HG02610 (cell line): ENCODE measurements around the gene CD55.

Experiments
- ATAC-seq: cut with Tn5 transposase; IDR thresholded peaks from one replicate; pipeline ENCODE4 v1.9.1; 2021; ENCODE audit warnings: mild to moderate bottlenecking, moderate library complexity; ENCODE audit not compliant: unreplicated experiment

CD55 gene, protein sequence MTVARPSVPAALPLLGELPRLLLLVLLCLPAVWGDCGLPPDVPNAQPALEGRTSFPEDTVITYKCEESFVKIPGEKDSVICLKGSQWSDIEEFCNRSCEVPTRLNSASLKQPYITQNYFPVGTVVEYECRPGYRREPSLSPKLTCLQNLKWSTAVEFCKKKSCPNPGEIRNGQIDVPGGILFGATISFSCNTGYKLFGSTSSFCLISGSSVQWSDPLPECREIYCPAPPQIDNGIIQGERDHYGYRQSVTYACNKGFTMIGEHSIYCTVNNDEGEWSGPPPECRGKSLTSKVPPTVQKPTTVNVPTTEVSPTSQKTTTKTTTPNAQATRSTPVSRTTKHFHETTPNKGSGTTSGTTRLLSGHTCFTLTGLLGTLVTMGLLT

DNA sequence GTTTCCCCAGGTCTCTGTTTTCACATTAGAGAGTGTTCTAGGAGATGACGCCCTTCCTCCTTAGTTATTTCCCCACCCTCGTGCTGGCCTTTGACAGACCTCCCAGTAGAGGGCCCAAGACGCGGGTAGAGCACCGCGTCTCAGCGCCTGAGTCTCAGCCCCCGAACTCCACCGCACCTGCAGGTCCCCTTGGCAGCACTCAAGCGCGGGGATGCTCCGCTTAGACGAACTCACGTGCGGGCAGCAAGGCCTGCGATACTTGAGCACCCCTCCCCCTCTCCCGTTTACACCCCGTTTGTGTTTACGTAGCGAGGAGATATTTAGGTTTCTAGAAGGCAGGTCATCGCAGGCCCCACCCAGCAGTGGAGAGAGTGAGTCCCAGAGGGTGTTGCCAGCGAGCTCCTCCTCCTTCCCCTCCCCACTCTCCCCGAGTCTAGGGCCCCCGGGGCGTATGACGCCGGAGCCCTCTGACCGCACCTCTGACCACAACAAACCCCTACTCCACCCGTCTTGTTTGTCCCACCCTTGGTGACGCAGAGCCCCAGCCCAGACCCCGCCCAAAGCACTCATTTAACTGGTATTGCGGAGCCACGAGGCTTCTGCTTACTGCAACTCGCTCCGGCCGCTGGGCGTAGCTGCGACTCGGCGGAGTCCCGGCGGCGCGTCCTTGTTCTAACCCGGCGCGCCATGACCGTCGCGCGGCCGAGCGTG lies at the start of gene CD55:
Gene CD55 (plus strand): TSS at position 600 of the 711 bp plus-strand sequence. CDS start 88 bp downstream, at position 688.
- ATAC-seq = peak; percentile 95

DNA sequence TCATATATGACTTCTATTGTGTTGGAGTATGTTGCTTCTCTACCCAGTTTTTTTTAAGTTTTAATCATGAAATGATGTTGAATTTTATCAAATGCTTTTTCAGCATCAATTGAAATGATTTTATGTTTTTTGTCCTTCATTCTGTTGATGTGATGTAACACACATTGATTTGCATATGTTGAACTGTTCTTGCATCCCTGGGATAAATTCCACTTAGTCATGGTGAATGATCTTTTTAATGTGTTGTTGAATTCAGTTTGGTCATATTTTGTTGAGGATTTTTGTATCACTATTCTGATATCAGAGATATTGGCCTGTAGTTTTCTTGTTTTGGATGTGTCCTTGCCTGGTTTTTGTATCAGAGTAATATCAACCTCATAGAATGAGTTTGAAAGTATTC lies 46.6 kb upstream of the CD55 start:
- no peak for ATAC-seq

DNA sequence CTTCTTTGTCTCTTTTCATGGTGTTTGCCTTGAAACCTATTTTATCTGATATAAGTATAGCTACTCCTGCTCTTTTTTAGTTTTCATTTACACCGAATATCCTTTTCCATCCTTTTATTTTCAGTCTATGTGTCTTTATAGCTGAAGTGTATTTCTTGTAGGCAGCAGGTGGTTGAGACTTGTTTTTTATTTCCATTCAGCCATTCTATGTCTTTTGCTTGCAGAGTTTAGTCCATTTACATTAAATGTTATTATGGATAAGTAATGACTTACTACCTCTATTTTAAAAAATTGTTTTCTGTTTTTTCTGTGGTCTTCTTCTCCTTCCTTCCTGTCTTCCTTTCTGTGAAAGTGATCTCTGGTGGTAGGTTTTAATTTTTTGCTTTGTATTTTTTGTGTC lies 45.0 kb upstream of the CD55 start:
- no peak for ATAC-seq

DNA sequence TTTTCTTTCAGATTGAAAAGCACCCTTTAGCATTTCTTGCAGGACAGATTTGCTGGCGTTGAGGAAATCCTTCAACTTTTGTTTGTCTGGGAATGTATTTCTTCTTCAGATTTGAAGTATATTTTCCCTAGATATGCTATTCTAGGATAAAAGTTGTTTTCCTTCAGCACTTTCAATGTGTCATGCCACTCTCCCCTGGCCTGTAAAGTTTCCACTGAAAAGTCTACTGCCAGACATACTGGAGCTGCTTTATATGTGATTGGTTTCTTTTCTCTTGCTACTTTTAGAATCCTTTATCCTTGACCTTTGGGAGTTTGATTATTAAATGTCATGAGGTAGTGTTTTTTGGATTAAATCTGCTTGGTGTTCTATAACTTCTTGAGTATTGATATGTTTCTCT lies 44.2 kb upstream of the CD55 start:
- no peak for ATAC-seq

DNA sequence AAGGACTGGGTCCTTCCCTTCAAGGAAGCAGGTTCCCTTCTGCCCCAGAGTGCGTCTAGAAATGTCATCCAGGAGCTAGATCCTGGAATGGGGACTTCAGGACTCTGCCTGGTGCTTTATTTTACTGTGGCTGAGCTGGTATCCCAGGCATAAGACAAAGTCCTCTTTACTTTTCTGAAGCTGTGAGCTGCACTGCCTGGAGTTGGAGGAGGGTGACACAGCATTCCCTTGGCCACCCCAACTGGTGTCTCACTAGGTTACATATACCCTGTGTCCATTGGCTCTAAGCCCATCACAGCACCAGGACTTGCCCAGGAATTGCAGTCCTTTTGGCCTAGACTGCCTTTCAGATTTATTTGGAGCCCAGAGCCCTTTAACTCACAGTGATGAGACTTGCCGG lies 41.8 kb upstream of the CD55 start:
- no peak for ATAC-seq

DNA sequence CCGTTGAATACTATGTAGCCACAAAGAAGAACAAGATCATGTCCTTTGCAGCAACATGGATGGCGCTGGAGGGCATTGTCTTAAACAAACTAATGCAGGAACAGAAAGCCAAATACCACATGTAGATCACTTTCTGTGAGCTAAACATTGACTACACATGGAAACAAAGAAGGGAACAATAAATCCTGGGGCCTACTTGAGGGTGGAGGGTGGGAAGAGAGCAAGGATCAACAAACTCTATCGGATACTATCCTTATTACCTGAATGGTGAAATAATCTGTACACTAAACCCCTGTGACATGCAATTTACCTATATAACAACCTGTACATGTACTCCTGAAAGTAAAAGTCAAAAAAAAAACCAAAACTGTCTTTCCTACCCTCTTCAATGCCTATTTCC lies 40.8 kb upstream of the CD55 start:
- no peak for ATAC-seq

DNA sequence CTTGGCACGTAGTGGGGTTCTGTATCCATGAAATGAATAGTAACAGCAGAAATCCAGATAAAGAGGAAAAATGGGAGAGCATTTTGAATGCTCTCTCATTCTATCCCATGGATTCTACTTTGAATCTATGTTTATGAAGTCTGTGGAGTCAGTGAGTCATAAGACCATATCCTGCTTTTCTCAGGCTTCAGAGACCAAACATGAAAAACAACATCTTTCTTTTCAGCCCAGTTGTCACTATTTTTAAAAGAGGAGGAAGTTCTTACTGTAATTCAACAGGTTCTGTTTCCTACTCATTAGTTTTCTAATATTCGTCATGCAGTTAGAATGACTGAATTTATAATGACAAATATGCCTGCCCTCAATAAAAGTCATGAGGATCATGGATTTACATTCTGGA lies 39.4 kb upstream of the CD55 start:
- ATAC-seq = no peak

DNA sequence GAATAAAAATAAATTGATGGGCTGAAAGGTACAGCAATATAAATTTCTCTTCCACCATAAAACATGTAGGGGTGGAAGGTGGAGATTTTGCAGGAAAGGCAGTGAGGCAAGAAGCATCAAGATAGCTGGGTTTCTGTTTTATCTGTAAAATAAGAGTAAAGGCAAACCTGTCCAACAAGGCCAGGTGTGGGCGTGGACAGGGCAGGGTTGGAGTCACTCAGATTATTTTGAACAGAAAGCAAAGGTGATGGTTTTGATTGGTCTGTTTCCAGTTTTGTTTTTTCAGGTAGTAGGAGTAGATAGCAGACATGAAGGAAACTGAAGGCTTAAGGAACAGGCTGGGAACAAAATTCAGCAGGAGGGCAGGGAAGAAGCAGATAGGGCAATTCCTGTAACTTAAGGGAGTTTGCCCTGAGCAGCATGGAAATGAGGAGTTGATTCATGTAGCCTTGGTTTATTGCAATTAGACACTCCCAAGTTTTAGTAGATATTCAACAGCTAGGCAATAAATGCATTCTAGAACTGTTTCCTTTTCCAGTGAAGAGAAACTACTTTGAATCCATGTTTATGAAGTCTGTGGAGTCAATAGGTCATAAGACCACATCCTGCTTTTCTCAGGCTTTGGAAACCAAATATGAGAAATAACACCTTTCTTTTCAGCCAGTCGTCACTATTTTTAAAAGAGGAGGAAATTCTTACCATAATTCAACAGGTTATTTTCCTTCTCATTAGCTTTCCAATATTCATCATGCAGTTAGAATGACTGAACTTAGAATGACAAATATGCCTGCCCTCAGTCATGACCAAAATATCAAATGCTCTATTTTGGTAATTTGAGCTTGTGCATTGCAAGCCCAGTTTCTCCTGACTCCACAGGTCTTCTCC lies 38.7 kb upstream of the CD55 start:
- no peak for ATAC-seq

DNA sequence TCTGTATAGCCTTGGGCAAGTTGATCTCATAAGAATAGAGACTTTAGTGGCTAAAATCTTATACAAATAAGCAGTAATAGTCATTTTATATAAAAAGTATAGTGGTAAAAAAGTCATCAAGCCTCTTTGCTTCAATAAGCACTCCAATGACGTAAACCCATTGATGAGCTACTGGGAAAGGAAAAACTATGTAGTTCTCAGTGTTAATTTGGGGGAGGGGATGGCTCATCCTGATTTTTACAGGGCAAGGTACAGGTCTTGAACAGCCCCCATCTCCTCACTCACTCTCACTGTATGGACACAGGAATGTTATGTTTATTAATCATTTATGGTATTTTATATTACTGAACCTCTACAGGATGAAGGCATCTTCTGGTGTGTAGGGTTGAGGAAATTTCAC lies 38.1 kb upstream of the CD55 start:
- no peak for ATAC-seq

DNA sequence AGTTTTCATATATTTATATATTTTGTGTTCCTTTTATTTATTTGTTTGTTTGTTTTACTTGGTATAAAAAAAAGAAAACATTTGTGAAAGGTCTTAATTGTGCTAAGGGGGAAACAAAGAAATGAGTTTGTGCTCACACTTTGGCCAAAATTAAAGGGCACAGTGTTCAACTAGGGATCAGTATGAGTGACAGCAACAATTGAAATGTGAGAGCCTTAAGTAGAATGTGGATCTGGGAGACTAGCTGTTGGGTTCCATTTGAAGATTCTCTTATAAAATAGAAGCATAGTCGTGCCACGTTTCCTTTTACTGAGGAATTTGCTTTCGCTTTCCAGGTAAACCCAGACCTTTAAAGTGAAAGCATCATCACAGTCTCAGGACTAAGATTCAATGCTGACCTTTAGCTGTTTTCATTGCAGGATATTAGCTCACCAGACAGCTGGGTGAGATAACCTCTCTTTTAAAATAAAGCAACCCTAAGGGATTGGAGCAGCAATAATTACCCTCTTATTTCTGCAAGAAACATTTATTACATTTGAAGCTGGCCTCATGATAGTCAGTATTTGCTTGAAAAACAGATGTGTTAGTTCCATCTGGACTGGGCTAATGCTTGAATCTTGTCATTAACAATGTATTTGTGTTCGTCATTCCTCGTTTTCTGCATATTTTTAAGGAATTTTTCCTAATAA lies 37.1 kb upstream of the CD55 start:
- no peak for ATAC-seq

DNA sequence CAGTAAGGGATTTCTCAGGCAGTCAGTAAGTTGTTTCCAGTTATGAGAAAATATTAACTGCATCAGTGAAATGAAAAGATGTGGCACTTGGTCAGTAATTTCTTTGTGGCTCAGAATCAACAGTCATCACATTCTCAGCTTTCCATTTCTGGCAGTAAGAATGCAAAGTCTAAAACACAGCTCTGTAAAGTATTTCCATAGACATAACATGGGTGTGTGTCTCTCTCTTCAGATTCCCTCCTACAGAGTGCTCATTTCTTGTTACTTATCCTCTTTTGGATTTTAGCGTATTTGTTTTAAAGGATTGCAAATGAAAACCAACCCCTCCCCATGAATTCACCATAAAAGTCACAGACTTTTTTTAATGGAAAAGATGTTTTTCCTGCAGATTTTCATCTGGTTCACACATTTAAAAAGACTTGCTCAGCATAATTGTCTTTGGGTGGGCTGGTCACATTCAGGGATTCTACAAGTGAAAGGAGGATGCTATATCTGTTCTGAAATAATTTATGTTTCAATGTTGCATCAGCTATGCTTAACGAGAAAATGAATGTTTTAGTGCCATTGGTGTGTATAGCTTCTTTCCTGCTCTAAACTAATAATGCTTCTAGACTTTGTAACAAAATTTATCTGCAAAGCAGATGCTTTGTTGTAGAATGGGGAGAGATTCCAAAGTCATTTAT lies 34.6 kb upstream of the CD55 start:
- ATAC-seq = no peak

DNA sequence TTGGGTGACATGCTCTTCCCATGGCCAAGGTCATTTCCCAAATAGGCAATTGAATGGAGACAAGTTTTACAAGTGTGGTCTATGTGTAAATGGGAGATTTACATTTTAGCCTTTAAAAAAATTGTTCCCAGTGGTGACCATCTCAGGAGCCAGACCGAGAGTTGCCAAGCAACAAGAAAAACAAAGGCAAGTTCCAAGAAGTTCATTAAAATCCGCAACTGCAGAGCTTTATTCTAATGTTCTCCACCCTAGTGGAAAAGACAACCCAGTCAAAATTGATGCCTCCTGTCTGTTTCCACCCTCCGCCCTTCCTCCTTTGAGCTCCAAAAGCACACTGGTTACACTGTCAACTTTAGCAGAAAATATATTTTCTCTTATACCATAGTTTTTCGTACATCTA lies 33.2 kb upstream of the CD55 start:
- ATAC-seq = no peak

DNA sequence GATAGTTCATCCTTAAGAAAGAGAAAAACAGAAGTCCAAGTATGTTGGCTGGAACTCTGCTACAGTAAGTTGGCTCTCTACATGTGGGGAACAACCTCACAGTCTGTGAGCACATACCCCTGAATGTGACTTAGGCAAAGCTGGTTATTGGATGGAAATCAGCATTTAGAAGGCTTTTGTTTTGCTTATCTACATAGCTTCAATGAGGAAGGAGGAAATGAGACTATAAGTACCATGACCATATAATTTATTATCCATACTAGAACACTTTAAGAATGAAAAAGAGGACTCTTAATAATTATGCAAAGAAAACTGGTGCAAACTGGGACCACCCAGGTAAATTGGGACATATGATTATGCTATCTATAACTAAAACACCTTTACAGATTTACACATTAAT lies 31.7 kb upstream of the CD55 start:
- no peak for ATAC-seq

DNA sequence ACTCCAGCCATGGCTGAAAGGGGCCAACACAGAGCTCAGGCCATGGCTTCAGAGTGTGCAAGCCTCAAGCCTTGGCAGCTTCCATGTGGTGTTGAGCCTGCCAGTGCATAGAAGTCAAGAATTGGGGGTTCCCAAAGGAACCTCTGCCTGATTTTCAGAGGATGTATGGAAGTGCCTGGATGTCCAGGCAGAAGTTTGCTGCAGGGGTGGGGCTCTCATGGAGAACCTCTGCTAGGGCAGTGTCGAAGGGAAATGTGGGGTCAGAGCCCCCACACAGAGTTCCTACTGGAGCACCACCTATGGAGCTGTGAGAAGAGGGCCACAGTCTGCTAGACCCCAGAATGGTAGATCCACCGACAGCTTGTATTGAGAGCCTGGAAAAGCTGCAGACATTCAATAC lies 29.8 kb upstream of the CD55 start:
- no peak for ATAC-seq

DNA sequence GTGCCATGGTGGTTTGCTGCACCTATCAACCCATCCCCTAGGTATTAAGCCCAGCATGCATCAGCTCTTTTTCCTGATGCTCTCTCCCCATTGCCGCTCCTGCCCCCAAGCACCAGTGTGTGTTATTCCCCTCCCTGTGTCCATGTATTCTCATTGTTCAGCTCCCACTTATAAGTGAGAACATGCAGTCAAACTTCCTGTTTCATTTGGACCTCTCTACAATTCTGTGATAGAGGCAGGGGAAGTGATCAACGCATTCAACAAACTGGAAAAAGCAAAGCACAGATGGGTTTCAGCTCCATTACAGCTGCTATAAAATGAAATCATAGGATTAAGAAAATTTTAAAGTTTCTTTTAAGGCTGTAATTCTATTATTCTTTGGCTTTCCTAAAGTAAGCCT lies 23.3 kb upstream of the CD55 start:
- no peak for ATAC-seq

DNA sequence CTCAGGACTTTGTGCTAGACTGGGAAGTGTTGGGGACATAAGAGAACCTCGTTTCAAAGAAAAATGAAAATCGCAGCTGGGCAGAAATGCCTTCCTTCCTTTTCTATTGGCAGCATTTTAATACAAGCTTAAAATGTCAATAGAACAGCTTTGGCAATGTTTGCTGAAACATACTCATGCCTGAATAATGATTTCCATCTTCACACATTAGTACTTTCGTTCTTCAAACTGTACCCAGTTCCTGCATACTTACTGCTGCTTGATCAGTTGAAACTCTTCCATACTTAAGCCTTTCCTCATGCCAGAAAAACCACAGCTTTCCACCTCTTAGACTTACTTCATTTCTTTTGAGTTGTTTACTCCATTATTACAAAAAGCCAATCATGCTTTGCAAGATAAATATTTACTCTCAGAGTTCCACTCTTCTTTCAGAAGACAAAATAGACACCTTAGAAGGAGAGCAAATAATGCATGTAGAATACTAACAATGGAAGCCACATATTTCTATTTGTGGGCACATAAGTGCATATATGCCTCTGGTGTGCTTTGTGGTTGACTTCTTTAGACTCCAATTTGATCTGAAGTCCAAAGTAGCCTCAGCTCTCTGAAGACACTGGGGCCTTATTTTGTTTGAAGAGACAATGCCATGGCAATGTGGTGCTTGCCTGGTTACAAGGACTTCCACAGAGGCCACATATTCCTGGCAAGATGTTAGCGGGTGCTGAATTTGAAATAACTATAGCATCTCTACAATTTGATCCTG lies 22.7 kb upstream of the CD55 start:
- no peak for ATAC-seq

DNA sequence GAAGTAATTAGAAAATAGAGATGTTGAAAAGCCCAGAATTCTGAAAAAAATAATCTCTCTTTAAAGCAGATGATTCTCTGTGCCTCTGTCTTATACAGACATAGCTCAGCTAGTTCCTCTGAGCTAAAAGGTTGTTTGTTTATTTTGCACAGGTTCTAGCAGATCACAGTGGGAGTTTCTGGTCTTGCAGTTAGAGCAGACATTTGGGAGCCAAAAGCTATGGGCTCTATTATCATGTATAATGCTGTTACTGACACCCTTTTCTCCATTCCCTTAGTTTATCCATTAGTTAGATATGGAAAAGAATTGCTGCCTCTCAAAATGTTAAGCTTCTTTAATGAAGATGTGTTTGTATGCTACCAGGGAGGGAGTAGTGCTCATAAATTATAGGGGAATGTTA lies 20.5 kb upstream of the CD55 start:
- ATAC-seq = no peak

DNA sequence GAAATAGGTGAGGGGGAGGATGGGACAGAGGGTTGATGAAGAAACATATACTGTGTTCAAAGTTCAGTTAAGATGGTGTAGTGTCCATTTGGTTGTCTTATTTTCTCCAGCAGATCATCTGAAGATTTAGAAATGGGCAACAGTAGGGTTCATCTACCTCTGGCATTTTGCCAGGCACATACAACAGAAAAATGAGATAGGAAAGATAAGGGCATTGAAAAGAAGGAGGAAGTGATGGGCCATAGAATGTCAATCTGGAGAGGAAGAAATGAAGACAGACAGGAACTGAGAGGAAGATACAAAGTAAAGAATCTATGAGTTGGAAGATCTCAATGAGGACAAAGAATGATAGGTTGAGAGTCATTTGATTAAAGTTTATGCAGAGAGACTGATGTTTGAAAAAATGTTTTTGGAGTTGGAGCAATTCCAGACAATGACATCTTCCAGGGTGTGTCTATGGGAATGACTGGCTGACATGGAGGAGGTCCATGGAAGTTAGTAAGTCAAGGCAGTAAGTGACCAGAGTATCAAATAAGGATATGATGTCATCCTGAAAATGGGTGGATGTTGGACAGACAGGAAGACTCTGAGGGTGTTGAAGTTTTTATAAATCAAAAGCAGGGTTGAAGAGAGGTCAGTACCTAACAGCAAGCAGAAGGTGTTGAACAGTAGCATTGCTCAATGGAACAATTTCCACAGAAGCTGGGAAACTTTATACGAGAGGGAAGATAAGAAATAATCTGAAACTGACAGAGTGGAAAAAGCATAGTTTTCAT lies 18.7 kb upstream of the CD55 start:
- ATAC-seq = no peak
